22Rv1 (cell line): ENCODE data around the gene ASIC4.
A peak's percentile ranks its signal among the peaks of the same experiment; 100 is the strongest.

ENCODE experiments used
- H3K27ac ChIP-seq: fragments of 450-650 bp; 2 replicates; pipeline ENCODE4 v1.5.1; 2017
- ZFX ChIP-seq: fragments of 450-650 bp; IDR thresholded peaks from 2 replicates; pipeline ENCODE4 v1.6.1; 2017; ENCODE audit warnings: antibody characterized with exemption, borderline replicate concordance
- TF ChIP-seq, protein P1 (sequence below): fragments of 450-650 bp; IDR thresholded peaks from 2 replicates; pipeline ENCODE4 v1.5.1; 2017; ENCODE audit warnings: mild to moderate bottlenecking

Gene ASIC4

DNA sequence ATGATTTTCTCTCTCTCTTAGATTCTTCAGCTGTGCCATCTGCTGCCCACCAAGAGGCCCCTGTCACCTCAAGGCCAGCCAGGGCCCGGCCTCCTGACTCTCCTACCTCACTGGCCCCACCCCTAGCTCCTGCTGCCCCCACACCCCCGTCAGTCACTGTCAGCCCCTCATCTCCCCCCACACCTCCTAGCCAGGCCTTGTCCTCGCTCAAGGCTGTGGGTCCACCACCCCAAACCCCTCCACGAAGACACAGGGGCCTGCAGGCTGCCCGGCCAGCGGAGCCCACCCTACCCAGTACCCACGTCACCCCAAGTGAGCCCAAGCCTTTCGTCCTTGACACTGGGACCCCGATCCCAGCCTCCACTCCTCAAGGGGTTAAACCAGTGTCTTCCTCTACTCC, 25.0 kb upstream of the ASIC4 start:
- no peak for TF ChIP-seq ZFX
- TF ChIP-seq, protein P1, sequence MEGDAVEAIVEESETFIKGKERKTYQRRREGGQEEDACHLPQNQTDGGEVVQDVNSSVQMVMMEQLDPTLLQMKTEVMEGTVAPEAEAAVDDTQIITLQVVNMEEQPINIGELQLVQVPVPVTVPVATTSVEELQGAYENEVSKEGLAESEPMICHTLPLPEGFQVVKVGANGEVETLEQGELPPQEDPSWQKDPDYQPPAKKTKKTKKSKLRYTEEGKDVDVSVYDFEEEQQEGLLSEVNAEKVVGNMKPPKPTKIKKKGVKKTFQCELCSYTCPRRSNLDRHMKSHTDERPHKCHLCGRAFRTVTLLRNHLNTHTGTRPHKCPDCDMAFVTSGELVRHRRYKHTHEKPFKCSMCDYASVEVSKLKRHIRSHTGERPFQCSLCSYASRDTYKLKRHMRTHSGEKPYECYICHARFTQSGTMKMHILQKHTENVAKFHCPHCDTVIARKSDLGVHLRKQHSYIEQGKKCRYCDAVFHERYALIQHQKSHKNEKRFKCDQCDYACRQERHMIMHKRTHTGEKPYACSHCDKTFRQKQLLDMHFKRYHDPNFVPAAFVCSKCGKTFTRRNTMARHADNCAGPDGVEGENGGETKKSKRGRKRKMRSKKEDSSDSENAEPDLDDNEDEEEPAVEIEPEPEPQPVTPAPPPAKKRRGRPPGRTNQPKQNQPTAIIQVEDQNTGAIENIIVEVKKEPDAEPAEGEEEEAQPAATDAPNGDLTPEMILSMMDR = no peak
- no peak overlapping the region for H3K27ac ChIP-seq

- TF ChIP-seq ZFX = no peak
- TF ChIP-seq, protein P1 = no peak
- H3K27ac ChIP-seq = no peak overlapping the region
Measured at GRCh38 chr2:219490186-219490585, 24.1 kb upstream of the ASIC4 start.

DNA sequence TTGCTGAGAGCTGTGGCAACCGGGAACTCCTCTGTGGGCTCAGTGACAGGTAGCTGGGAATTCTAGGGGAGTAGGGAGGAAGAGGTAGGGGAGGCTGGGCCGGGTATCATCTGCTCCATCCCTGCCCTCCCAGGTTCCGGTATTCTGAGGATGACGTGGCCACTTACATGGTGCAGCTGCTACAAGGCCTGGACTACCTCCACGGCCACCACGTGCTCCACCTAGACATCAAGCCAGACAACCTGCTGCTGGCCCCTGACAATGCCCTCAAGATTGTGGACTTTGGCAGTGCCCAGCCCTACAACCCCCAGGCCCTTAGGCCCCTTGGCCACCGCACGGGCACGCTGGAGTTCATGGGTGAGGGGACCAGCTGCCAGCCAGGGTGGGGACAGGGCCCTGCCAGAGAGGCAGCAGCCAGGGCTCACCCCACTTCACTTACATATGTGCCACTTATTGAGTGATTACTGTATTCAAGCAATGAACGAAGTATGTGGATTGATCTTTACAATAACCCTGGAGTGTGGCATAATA, 23.6 kb upstream of the ASIC4 start:
- TF ChIP-seq ZFX = no peak
- TF ChIP-seq, protein P1 = no peak
- no peak overlapping the region for H3K27ac ChIP-seq

DNA sequence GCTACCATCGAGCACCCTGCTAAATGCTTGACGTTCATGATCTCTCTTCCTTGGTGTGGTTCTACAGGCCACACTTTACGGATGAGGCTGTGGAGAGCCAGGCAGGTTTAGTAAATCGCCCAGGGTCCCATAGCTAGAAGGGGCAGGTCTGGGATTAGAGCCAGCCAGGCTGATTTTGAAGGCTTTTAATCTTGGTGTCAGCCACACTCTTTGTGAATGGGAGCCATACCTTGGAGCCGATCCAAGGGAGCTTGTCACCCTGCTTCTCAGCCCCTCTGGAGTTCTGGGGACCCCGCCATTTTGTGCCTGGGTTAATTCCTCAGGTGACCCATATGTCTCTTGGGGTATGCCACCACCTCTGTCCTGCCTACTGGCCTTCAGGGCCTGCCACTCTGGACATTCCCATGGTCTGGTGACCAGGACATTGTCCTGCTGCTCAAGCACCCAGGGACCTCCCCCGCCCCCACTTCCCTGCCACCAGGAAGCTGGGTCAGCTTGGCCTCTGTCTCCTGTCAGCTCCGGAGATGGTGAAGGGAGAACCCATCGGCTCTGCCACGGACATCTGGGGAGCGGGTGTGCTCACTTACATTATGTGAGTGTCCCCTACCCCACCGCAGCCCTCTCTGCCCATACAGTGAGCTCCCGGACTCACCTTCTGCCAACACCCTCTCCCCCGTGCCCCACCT, 22.9 kb upstream of the ASIC4 start:
- H3K27ac ChIP-seq = no peak overlapping the region
- no peak for TF ChIP-seq ZFX
- TF ChIP-seq, protein P1 = no peak

DNA sequence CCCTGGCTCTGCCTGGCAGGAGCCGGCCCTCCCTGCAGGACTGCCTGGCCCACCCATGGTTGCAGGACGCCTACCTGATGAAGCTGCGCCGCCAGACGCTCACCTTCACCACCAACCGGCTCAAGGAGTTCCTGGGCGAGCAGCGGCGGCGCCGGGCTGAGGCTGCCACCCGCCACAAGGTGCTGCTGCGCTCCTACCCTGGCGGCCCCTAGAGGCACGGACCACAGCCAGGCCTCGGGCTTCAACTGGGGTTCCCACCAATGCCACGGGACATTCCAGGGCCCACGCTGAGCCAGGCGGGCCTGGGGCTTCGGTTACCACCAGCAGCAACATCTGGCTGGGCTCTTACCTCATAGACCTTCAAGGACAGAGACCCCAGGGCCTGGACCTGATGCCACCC, 21.7 kb upstream of the ASIC4 start:
- TF ChIP-seq, protein P1 = peak; percentile 35
- TF ChIP-seq ZFX = no peak
- H3K27ac ChIP-seq = no peak overlapping the region

GRCh38 chr2:219493086-219493485, 21.2 kb upstream of the ASIC4 start:
- H3K27ac ChIP-seq = no peak overlapping the region
- TF ChIP-seq, protein P1 = no peak
- no peak for TF ChIP-seq ZFX

GRCh38 chr2:219494952-219495530, 19.2 kb upstream of the ASIC4 start:
- H3K27ac ChIP-seq = no peak overlapping the region
- TF ChIP-seq ZFX = no peak
